Left colon (tissue), 2 donors: ENCODE results near the gene SARDH. TPM values are rescaled to one million over a fixed set of nuclear protein-coding genes. Genes with fewer than 3 reads are reported as not detected.

Source experiments
- total RNA-seq, 2 donors: library from RNA; stranded (reverse); fragmentation: NEBNext Ultra II Directional; extraction: Animal tissue kit (Norgen Biotek cat#: 25700); gene quantifications; one replicate each; pipeline ENCODE4 v1.2.1, GENCODE V29; 2021
- donor health status: DM: no; HTN: no; CAD: no.
- donor health status: DM: yes; HTN: yes; CAD: no.

Gene SARDH
- total RNA-seq, 2 donors from 2014 or later: 0.40 to 0.92 TPM

Other genes starting within 250 kb of the SARDH start
- not detected for gene MYMK, start 213.4 kb downstream of the SARDH start, total RNA-seq
- gene ADAMTSL2, start 203.6 kb downstream of the SARDH start, total RNA-seq: 1 to 10 TPM; 1.2 to 1.3 TPM
- 1 to 10 TPM in 1 of 2 donors, under 1 TPM in 1; 0.27 to 1.2 TPM for gene FAM163B, start 129.0 kb downstream of the SARDH start, total RNA-seq
- not detected for gene DBH, start 102.0 kb downstream of the SARDH start, total RNA-seq